Measurements from ENCODE around the gene PHLDB2. TPM values are rescaled to one million over a fixed set of nuclear protein-coding genes. Genes with fewer than 3 reads are reported as not detected.
A peak's percentile ranks its signal among the peaks of the same experiment; 100 is the strongest.

PHLDB2 gene
- total RNA-seq, 2 experiments from 2014 or later: 1.2 to 2.4 TPM

DNA sequence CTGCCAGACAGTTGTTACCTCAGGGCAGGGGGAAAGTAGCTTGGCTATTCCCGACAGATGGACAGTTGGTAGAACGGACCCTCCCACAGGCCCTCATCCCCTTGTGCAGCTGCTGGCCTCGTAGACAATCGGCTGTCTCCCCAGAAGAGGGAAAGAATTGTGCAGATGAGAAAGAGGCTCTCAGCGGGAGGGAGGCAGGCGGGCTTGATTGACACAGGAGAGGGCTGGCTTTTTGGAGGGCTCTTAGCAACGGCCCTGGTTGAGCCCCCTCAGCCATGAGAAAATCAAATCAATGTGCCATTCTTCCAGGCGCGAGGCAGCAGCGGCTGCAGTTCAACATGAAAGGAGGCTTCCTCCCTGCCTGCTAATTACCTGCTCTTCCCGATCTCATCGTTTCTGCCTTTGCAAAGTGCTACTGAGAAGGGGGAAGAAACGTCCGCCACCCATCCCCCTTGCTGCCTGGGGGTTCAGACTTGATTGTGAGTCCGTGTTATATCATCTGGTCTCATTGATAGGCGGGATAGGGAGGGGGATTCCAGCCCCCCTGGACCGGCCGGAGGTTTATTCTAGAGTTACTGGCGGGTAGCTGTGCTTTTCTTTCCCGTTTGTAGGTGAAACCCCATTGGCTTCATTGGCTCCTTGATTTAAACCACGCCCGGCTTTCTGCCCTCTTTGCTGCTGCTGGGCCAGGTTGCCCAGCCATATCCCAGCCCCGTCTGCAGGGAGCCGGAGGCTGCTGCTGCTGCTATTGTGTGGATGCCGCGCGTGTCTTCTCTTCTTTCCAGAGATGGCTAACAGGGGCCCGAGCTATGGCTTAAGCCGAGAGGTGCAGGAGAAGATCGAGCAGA is 139.8 kb downstream of the PHLDB2 start, which contains the start of gene TAGLN3:
TSS of gene TAGLN3 (plus strand) at position 287 of the 848 bp plus-strand sequence. CDS start at position 788, 501 bp downstream.
- ChIA-PET POLR2A (interaction anchor here (0.8 to 1.5 kb wide), 2 partner anchors 15 to 17 kb away, joined by 4 to 5 read pairs; no protein-coding TSS in a partner anchor), CTCF (interaction anchor here (0.7 to 21.1 kb wide), 3 partner anchors 10 to 44 kb away, joined by 3 to 477 read pairs (median 19); no protein-coding TSS in a partner anchor)
- ATAC-seq: no peak

DNA sequence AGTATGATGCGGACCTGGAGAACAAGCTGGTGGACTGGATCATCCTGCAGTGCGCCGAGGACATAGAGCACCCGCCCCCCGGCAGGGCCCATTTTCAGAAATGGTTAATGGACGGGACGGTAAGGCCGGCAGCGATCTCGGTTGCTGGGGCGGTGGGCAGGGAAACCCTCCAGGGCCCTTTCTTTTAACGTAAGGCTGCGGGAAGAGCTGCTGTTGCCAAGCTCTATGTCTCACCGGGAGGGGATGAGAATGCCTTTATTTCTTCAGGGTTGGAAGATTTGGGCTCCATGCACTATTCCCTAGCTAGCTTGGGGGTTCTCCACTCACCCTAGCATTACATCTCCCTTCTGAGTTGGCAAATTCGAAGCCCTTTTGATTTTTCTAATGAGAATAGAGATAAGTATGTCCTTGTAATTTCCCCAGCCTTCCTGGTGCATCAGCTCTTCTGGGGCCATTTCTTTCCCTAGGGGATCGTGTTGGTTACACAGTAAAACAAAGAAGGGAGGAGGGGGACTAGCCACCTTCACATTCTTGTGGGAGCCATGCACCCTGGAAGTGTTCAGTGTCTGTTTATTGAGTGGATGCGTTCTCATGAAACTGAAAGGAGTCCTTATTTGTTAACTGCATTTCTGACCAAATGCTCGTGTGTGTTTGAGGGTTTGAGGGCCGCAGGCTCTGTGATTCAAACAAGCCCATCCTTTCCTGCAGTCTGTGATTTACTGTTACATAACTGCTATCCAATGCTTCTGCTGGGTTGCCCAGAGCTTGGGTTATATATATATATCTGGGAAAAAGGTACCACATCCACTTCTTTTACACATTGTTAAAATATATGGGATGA is 140.6 kb downstream of the PHLDB2 start:
- intact Hi-C loops (cut with micrococcal nuclease): no loop called here
- Mint-ChIP-seq H3K27ac (no peak overlapping the region), H3K27me3 (no peaks in the 10 kb centered on the region), H3K36me3 (ENCODE audit: low read depth) (no peaks in the 10 kb centered on the region), H3K4me1 (ENCODE audit: low read depth) (peaks cover 44% of the 10 kb centered on the region), H3K9me3 (no peaks in the 10 kb centered on the region), H3K4me3 (peak overlapping the region; percentile 61)
- POLR2A ChIA-PET: interaction anchor here (0.8 to 1.5 kb wide), 3 partner anchors 14 to 133 kb away, joined by 4 to 5 read pairs (median 4); no protein-coding TSS in a partner anchor
- TF ChIP-seq, protein P1, sequence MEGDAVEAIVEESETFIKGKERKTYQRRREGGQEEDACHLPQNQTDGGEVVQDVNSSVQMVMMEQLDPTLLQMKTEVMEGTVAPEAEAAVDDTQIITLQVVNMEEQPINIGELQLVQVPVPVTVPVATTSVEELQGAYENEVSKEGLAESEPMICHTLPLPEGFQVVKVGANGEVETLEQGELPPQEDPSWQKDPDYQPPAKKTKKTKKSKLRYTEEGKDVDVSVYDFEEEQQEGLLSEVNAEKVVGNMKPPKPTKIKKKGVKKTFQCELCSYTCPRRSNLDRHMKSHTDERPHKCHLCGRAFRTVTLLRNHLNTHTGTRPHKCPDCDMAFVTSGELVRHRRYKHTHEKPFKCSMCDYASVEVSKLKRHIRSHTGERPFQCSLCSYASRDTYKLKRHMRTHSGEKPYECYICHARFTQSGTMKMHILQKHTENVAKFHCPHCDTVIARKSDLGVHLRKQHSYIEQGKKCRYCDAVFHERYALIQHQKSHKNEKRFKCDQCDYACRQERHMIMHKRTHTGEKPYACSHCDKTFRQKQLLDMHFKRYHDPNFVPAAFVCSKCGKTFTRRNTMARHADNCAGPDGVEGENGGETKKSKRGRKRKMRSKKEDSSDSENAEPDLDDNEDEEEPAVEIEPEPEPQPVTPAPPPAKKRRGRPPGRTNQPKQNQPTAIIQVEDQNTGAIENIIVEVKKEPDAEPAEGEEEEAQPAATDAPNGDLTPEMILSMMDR (IDR thresholded peaks at IDR 0.05): no peak
- ATAC-seq (no peak), DNase-seq (no peak)
- CTCF ChIA-PET: interaction anchor here (0.7 to 21.1 kb wide), 3 partner anchors 11 to 44 kb away, joined by 3 to 477 read pairs (median 19); no protein-coding TSS in a partner anchor

More for the DNA sequence above, 139.8 kb downstream of the PHLDB2 start, which contains the start of gene TAGLN3:
- peaks cover 35% of the 10 kb centered on the region for H3K4me1 Mint-ChIP-seq (ENCODE audit: low read depth)
- H3K36me3 Mint-ChIP-seq (ENCODE audit: low read depth): peaks cover under 1% of the 10 kb centered on the region
- intact Hi-C loops (cut with micrococcal nuclease): no loop called here
- no peaks in the 10 kb centered on the region for H3K9me3 Mint-ChIP-seq
- H3K27ac Mint-ChIP-seq: no peak within 1 kb of the TSS
- TF ChIP-seq, protein P1 (IDR thresholded peaks at IDR 0.05): no peak
- peak; percentile 32 for DNase-seq
- H3K27me3 Mint-ChIP-seq: no peaks in the 10 kb centered on the region
- H3K4me3 Mint-ChIP-seq: peak within 1 kb of the TSS; percentile 61

DNA sequence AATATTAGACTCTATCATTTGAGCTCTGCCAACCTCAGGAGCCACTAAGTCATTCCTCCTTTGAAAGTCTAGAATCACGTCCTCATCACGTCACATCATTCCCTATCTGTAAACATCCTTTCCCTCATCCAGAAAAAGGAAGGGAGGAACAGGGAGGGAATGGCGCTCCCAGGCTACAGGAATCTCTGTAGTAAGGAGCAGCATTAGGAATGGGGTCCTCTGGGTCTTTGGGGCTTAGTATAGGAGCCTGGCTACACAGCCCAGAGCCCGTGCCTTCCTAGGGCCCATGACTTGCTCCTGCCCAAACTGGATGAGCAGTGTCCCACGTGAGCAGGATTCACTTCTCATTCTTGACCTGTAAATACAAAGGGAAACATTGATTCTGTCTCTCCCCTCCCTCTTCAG is 141.3 kb downstream of the PHLDB2 start:
- POLR2A ChIA-PET: interaction anchor here (1.1 to 1.5 kb wide), 2 partner anchors 15 to 132 kb away, joined by 4 read pairs; no protein-coding TSS in a partner anchor
- peaks cover 50% of the 10 kb centered on the region for H3K4me1 Mint-ChIP-seq (ENCODE audit: low read depth)

DNA sequence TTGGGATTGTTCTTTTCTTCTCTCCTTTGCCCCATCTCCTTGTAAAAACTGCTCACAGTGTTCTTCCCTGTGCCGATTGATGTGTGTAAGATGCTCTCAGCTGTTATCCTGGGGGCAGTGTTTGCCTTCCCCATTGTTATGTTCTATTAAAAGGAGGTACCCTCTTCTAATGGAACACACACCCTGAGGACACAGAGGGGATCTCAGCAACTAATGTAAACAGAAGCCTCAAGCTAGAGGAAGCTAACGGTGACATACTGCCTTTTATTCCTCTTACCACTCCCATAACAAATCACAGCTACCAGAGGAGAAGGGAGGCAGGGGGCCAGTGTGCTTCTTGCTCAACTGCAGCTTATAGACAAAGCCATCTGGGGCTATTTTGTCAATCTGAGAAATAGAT is 141.9 kb downstream of the PHLDB2 start:
- ChIA-PET CTCF (interaction anchor here (1.7 to 21.1 kb wide), 4 partner anchors 10 to 283 kb away, joined by 7 to 477 read pairs (median 39); no protein-coding TSS in a partner anchor), POLR2A (interaction anchor here (1.1 to 3.2 kb wide), 2 partner anchors 22 to 131 kb away, joined by 4 to 15 read pairs; partner anchors contain the start of gene ABHD10)
- intact Hi-C loops (cut with micrococcal nuclease): no loop called here
- no peak for ATAC-seq
- TF ChIP-seq, protein P1 (IDR thresholded peaks at IDR 0.05): no peak
- Mint-ChIP-seq H3K4me1 (ENCODE audit: low read depth) (peaks cover 51% of the 10 kb centered on the region), H3K9me3 (no peaks in the 10 kb centered on the region), H3K27ac (no peak overlapping the region), H3K36me3 (ENCODE audit: low read depth) (no peaks in the 10 kb centered on the region), H3K4me3 (no peak overlapping the region), H3K27me3 (no peaks in the 10 kb centered on the region)
- DNase-seq: no peak

More for the DNA sequence above, 141.3 kb downstream of the PHLDB2 start:
- no peak overlapping the region for H3K4me3 Mint-ChIP-seq
- H3K27me3 Mint-ChIP-seq: no peaks in the 10 kb centered on the region
- H3K9me3 Mint-ChIP-seq: no peaks in the 10 kb centered on the region
- no peak overlapping the region for H3K27ac Mint-ChIP-seq
- no peak for DNase-seq
- no peak for ATAC-seq
- CTCF ChIA-PET: interaction anchor here (21.1 kb wide), 1 partner anchor 13 kb away, joined by 477 read pairs; no protein-coding TSS in a partner anchor
- intact Hi-C loops (cut with micrococcal nuclease): no loop called here
- TF ChIP-seq, protein P1 (IDR thresholded peaks at IDR 0.05): no peak
- H3K36me3 Mint-ChIP-seq (ENCODE audit: low read depth): no peaks in the 10 kb centered on the region

All from activated CD8-positive, alpha-beta T cell treated with anti-CD3 and anti-CD28 coated beads for 36 hours (primary cell).